IMR-90 (cell line): Measurements from ENCODE around the gene BTG2. TPM values are rescaled to one million over a fixed set of nuclear protein-coding genes. Genes with fewer than 3 reads are reported as not detected.

ENCODE experiments used
- ATAC-seq: fragments of 200-7000 bp; cut with Tn5 transposase; 2 replicates; pipeline ENCODE4 v1.9.1; 2020; ENCODE audit warnings: low read depth, mild to moderate bottlenecking, moderate library complexity
- BruUV-seq: library from RNA; stranded (reverse); fragments of 400-500 nt; replicated peaks from 2 replicates; lab custom pipeline; 2021; lab: Mats Ljungman, UMichigan
- CTCF ChIA-PET: fragments of 300-600 bp; formaldehyde crosslinking; extraction: SDS; loops from one replicate; lab custom pipeline; 2021; ENCODE audit warnings: antibody characterized with exemption; lab: Yijun Ruan, JAX
- POLR2A ChIA-PET: fragments of 300-600 bp; sonication (Branson Sonifier 250); formaldehyde crosslinking; loops from one replicate; lab custom pipeline; 2022; ENCODE audit warnings: antibody characterized with exemption; ENCODE audit not compliant: unreplicated experiment; lab: Charles Lee
- DNase-seq: peaks from one replicate; pipeline ENCODE4 v3.0.0; 2013
- H2AFZ ChIP-seq: replicated peaks from 2 replicates; pipeline ENCODE3; 2013; ENCODE audit warnings: low read length, mild to moderate bottlenecking; ENCODE audit not compliant: poor library complexity
- H2AK5ac ChIP-seq: 2 replicates; pipeline ENCODE4 v1.6.1; 2013; ENCODE audit warnings: low read depth, low read length, inconsistent platforms
- H2AK9ac ChIP-seq: replicated peaks from 2 replicates; pipeline ENCODE3; 2013; ENCODE audit warnings: mild to moderate bottlenecking, low read depth, low read length, moderate library complexity; ENCODE audit not compliant: poor library complexity
- H2BK120ac ChIP-seq: 2 replicates; pipeline ENCODE4 v1.6.1; 2013; ENCODE audit warnings: low read depth, low read length, inconsistent platforms
- H2BK15ac ChIP-seq: 3 replicates; pipeline ENCODE4 v1.6.1; 2013; ENCODE audit warnings: low read depth, low read length, inconsistent platforms
- H2BK20ac ChIP-seq: 2 replicates; pipeline ENCODE4 v1.6.1; 2013; ENCODE audit warnings: low read depth, mild to moderate bottlenecking, inconsistent platforms, low read length, moderate library complexity
- H2BK5ac ChIP-seq: 2 replicates; pipeline ENCODE4 v1.6.1; 2013; ENCODE audit warnings: mild to moderate bottlenecking, low read depth, low read length, inconsistent platforms; ENCODE audit not compliant: poor library complexity, severe bottlenecking
- H3K14ac ChIP-seq: replicated peaks from 2 replicates; pipeline ENCODE4 v1.6.1; 2013; ENCODE audit warnings: low read depth, low read length, inconsistent platforms
- H3K18ac ChIP-seq: 2 replicates; pipeline ENCODE4 v1.6.1; 2013; ENCODE audit warnings: low read depth, low read length, control low read depth
- H3K23ac ChIP-seq: 2 replicates; pipeline ENCODE4 v1.6.1; 2013; ENCODE audit warnings: low read depth, low read length, inconsistent platforms
- H3K27ac ChIP-seq: 2 replicates; pipeline ENCODE4 v1.5.1; 2013; ENCODE audit warnings: mild to moderate bottlenecking, control low read depth, low read length; ENCODE audit not compliant: insufficient read depth
- H3K27me3 ChIP-seq: 2 replicates; pipeline ENCODE4 v1.6.1; 2013; ENCODE audit warnings: low read length; ENCODE audit not compliant: control insufficient read depth, insufficient read depth
- H3K36me3 ChIP-seq: 2 replicates; pipeline ENCODE4 v1.6.1; 2013; ENCODE audit warnings: low read length, mixed read lengths; ENCODE audit not compliant: control insufficient read depth, insufficient read depth
- H3K4ac ChIP-seq: 2 replicates; pipeline ENCODE4 v1.6.1; 2013; ENCODE audit warnings: low read depth, low read length, inconsistent platforms
- H3K4me1 ChIP-seq: 2 replicates; pipeline ENCODE4 v1.6.1; 2013; ENCODE audit warnings: low read length, mixed read lengths; ENCODE audit not compliant: control insufficient read depth, insufficient read depth
- H3K4me2 ChIP-seq: 2 replicates; pipeline ENCODE4 v1.6.1; 2013; ENCODE audit warnings: low read depth, mild to moderate bottlenecking, control low read depth, low read length, moderate library complexity
- H3K4me3 ChIP-seq: 2 replicates; pipeline ENCODE4 v1.5.1; 2013; ENCODE audit warnings: low read depth, mild to moderate bottlenecking, control low read depth, low read length, moderate library complexity; ENCODE audit not compliant: insufficient read depth
- H3K56ac ChIP-seq: 2 replicates; pipeline ENCODE4 v1.6.1; 2013; ENCODE audit warnings: low read length, inconsistent platforms; ENCODE audit not compliant: insufficient read depth; ENCODE audit errors: extremely low read depth
- H3K79me1 ChIP-seq, 2 experiments: 2 replicates each; pipeline ENCODE4 v1.6.1; 2013; ENCODE audit warnings: low read length in 2 of 2, inconsistent platforms in 1 of 2, low read depth in 1 of 2
- H3K9ac ChIP-seq: 2 replicates; pipeline ENCODE4 v1.6.1; 2013; ENCODE audit warnings: low read depth, low read length, control low read depth
- H3K9me1 ChIP-seq: 2 replicates; pipeline ENCODE4 v1.6.1; 2013; ENCODE audit warnings: low read length, inconsistent platforms; ENCODE audit not compliant: insufficient read depth
- H3K9me3 ChIP-seq: 2 replicates; pipeline ENCODE4 v1.6.1; 2013; ENCODE audit warnings: low read length; ENCODE audit not compliant: control insufficient read depth, insufficient read depth
- H4K20me1 ChIP-seq: 2 replicates; pipeline ENCODE4 v1.6.1; 2013; ENCODE audit warnings: low read length, inconsistent platforms; ENCODE audit not compliant: insufficient read depth
- H4K5ac ChIP-seq: 2 replicates; pipeline ENCODE4 v1.6.1; 2013; ENCODE audit warnings: mild to moderate bottlenecking, low read depth, low read length, control low read depth
- H4K8ac ChIP-seq, 2 experiments: 2 replicates each; pipeline ENCODE4 v1.6.1; 2013; ENCODE audit warnings: low read depth in 2 of 2, low read length in 2 of 2, control low read depth in 1 of 2, inconsistent platforms in 1 of 2
- H4K91ac ChIP-seq: 2 replicates; pipeline ENCODE4 v1.6.1; 2013; ENCODE audit warnings: low read depth, low read length, inconsistent platforms; ENCODE audit not compliant: insufficient read depth
- BHLHE40 ChIP-seq: fragments of 150-350 bp; IDR thresholded peaks from 2 replicates; pipeline ENCODE4 v1.6.1; 2016; ENCODE audit warnings: mild to moderate bottlenecking, low read depth, low read length
- CEBPB ChIP-seq: IDR thresholded peaks from 2 replicates; pipeline ENCODE4 v1.6.1; 2012; ENCODE audit warnings: low read depth, low read length, improper control_type of control experiment
- CHD1 ChIP-seq: IDR thresholded peaks from 2 replicates; pipeline ENCODE4 v1.6.1; 2012; ENCODE audit warnings: low read depth, low read length, improper control_type of control experiment
- CTCF ChIP-seq: conservative IDR thresholded peaks from 2 replicates; pipeline ENCODE4 v1.5.1; 2012; ENCODE audit warnings: mild to moderate bottlenecking, low read depth, low read length, improper control_type of control experiment
- ELK1 ChIP-seq: fragments of 150-350 bp; IDR thresholded peaks from 2 replicates; pipeline ENCODE4 v1.6.1; 2016; ENCODE audit warnings: low read depth, mild to moderate bottlenecking, low read length, moderate library complexity, borderline replicate concordance
- FOS ChIP-seq: fragments of 150-350 bp; IDR thresholded peaks from 2 replicates; pipeline ENCODE4 v1.6.1; 2016; ENCODE audit warnings: low read depth, low read length
- MAFK ChIP-seq: IDR thresholded peaks from 2 replicates; pipeline ENCODE4 v1.6.1; 2012; ENCODE audit warnings: low read depth, low read length, improper control_type of control experiment
- MAZ ChIP-seq: IDR thresholded peaks from 2 replicates; pipeline ENCODE4 v1.6.1; 2012; ENCODE audit warnings: low read depth, mild to moderate bottlenecking, low read length, improper control_type of control experiment, moderate library complexity, borderline replicate concordance
- MXI1 ChIP-seq: IDR thresholded peaks from 2 replicates; pipeline ENCODE4 v1.6.1; 2012; ENCODE audit warnings: low read depth, mild to moderate bottlenecking, low read length, moderate library complexity, borderline replicate concordance
- NFE2L2 ChIP-seq: fragments of 150-350 bp; IDR thresholded peaks from 2 replicates; pipeline ENCODE4 v1.6.1; 2016; ENCODE audit warnings: low read depth, mild to moderate bottlenecking, low read length
- POLR2A ChIP-seq: IDR thresholded peaks from 2 replicates; pipeline ENCODE4 v1.6.1; 2012; ENCODE audit warnings: mild to moderate bottlenecking, low read depth, low read length
- RCOR1 ChIP-seq: IDR thresholded peaks from 2 replicates; pipeline ENCODE4 v1.6.1; 2012; ENCODE audit warnings: mild to moderate bottlenecking, low read length, improper control_type of control experiment; ENCODE audit not compliant: insufficient replicate concordance
- RFX5 ChIP-seq: IDR thresholded peaks from 2 replicates; pipeline ENCODE4 v1.8.0; 2012; ENCODE audit warnings: low read depth, mild to moderate bottlenecking, low read length, moderate library complexity
- USF2 ChIP-seq: fragments of 150-350 bp; IDR thresholded peaks from 2 replicates; pipeline ENCODE4 v1.6.1; 2017; ENCODE audit warnings: mild to moderate bottlenecking, antibody characterized with exemption, low read length, low read depth
- WGBS, 2 experiments: methylation state at CpG; one replicate each; pipeline versions ENCODE4 v1.1.5 to v1.1.7; 2013; ENCODE audit warnings: missing lambda C conversion rate in 2 of 2; ENCODE audit not compliant: insufficient read length in 1 of 2; ENCODE audit errors: extremely low coverage in 2 of 2; 5-methylcytosine and 5-hydroxymethylcytosine counted together
- dilution Hi-C: fragments of 300-500 bp; cut with HindIII; formaldehyde crosslinking; loops from one replicate; pipeline ENCODE4 v1.14.3; 2018; ENCODE audit warnings: low sequenced_read_pairs; ENCODE audit not compliant: unreplicated experiment
- in situ Hi-C: fragments of 300-500 bp; cut with MboI; formaldehyde crosslinking; loops from 3 replicates; pipeline ENCODE4 v1.14.3; 2019; ENCODE audit warnings: low sequenced_read_pairs, inconsistent platforms, mixed read lengths
- intact Hi-C: fragments of 100-400 bp; cut with micrococcal nuclease; formaldehyde crosslinking; loops from 2 replicates; pipeline ENCODE4 v1.10.0; 2022
- polyA plus RNA-seq, 3 experiments: library from polyadenylated mRNA; depleted of rRNA; stranded (reverse); fragments of >200 nt; gene quantifications; 2 replicates each; pipeline ENCODE4 v1.2.3, GENCODE V29; 2012; ENCODE audit warnings: low replicate concordance in 1 of 3
- total RNA-seq: library from RNA; depleted of rRNA; stranded (reverse); fragments of >200 nt; gene quantifications from 2 replicates; pipeline ENCODE4 v1.2.3, GENCODE V29; 2012

The BTG2 gene
- total and polyA plus RNA-seq, 2 of the 4 experiments (the other 2 are of a cell fraction), result 8.4 to 18.8 TPM

DNA sequence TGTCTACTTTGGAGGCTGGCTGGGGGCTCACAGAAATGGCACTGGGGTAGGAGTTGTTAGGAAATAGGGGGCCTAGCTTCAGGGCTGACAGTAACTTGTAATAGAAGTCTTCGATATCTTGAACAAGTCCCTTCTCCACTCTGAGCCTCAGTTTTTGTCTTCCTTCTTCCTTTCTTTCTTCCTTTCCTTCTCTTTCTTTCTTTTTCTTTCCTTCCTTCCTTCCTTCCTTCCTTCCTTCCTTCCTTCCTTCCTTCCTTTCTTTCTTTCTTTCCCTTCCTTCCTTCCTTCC, 12.9 kb downstream of the BTG2 start:
- WGBS, 2 experiments, result no CpG with 5 or more reads among the region's 1 CpG
- Histone ChIP-seq H3K9ac (no peak overlapping the region), H3K14ac (no peak overlapping the region), H3K9me1 (peaks cover 3% of the 10 kb centered on the region; the same call in 1 of the 2 replicates), H3K4me3 (no peak overlapping the region), H2BK5ac (no peak overlapping the region), H2AFZ (no peak overlapping the region), H2AK5ac (no peak overlapping the region), H3K4ac (no peak overlapping the region), H3K27me3 (peaks cover 29% of the 10 kb centered on the region), H4K5ac (no peak overlapping the region), H4K20me1 (no peaks in the 10 kb centered on the region), H3K18ac (no peak overlapping the region), H4K8ac (no peak overlapping the region), H4K91ac (no peak overlapping the region), H3K4me1 (peaks cover 10% of the 10 kb centered on the region; the same call in 1 of the 2 replicates), H3K79me1 (no peaks in the 10 kb centered on the region), H3K9me3 (no peaks in the 10 kb centered on the region), H2BK20ac (no peak overlapping the region), H3K4me2 (no peak overlapping the region), H2AK9ac (no peak overlapping the region), H3K23ac (no peak overlapping the region), H3K56ac (no peak overlapping the region), H2BK120ac (no peak overlapping the region), H3K27ac (no peak overlapping the region), H3K36me3 (no peaks in the 10 kb centered on the region), H2BK15ac (no peak overlapping the region)
- in situ Hi-C loops, result no loop called here
- POLR2A ChIA-PET, result no interaction called here
- no TSS peak for BruUV-seq
- ATAC-seq (no peak), DNase-seq (no peak)
- TF ChIP-seq CHD1, result no peak
- TF ChIP-seq CEBPB, result no peak
- TF ChIP-seq MAFK, result no peak
- TF ChIP-seq RCOR1, result no peak
- TF ChIP-seq POLR2A, result no peak
- no peak for TF ChIP-seq ELK1
- TF ChIP-seq MAZ, result no peak
- TF ChIP-seq RFX5, result no peak
- TF ChIP-seq NFE2L2, result no peak
- TF ChIP-seq CTCF, result no peak
- TF ChIP-seq MXI1, result no peak
- no peak for TF ChIP-seq BHLHE40
- TF ChIP-seq FOS, result no peak
- TF ChIP-seq USF2, result no peak
- intact Hi-C loops, result no loop called here
- CTCF ChIA-PET, result no interaction called here
- dilution Hi-C loops, result no loop called here
